Heart right ventricle (tissue), 16 donors: Measurements from ENCODE around the gene IGFLR1. TPM values are rescaled to one million over a fixed set of nuclear protein-coding genes. Genes with fewer than 3 reads are reported as not detected.

Experiments used
- ATAC-seq, 8 donors: fragments of 200-7000 bp; cut with Tn5 transposase; one replicate each; pipeline ENCODE4 v1.9.1; 2020; ENCODE audit warnings: mild to moderate bottlenecking in 8 of 8, moderate library complexity in 8 of 8, moderate number of reproducible peaks in 1 of 8
- DNase-seq, 2 donors: peaks; one replicate each; pipeline ENCODE4 v3.0.0-alpha.2; 2020
- H3K27ac ChIP-seq, 10 donors: fragments of 200-600 bp; sonication (generic) in 2 of 10; one replicate each; pipeline versions ENCODE4 v1.5.0 to v1.8.0; 2020 to 2022; ENCODE audit warnings: mild to moderate bottlenecking in 3 of 10
- H3K27me3 ChIP-seq, 7 donors: fragments of 200-600 bp; one replicate each; pipeline ENCODE4 v1.8.0; 2021 to 2022; ENCODE audit warnings: mild to moderate bottlenecking in 2 of 7
- H3K36me3 ChIP-seq, 9 donors: fragments of 200-600 bp; sonication (generic) in 1 of 9; one replicate each; pipeline versions ENCODE4 v1.5.0 to v1.8.0; 2020 to 2022; ENCODE audit warnings: mild to moderate bottlenecking in 2 of 9
- H3K4me1 ChIP-seq, 9 donors: fragments of 200-600 bp; sonication (generic) in 1 of 9; one replicate each; pipeline versions ENCODE4 v1.5.0 to v1.8.0; 2020 to 2022; ENCODE audit warnings: mild to moderate bottlenecking in 4 of 9
- H3K4me3 ChIP-seq, 10 donors: fragments of 200-600 bp; sonication (generic) in 2 of 10; one replicate each; pipeline versions ENCODE4 v1.5.0 to v1.8.0; 2020 to 2022; ENCODE audit warnings: mild to moderate bottlenecking in 7 of 10, moderate library complexity in 2 of 10
- H3K9me3 ChIP-seq, 11 donors: fragments of 200-600 bp in 10 of 11; sonication (generic) in 2 of 11; one replicate each; pipeline versions ENCODE4 v1.5.0 to v1.8.0; 2013 to 2022; ENCODE audit warnings: mild to moderate bottlenecking in 2 of 11, control low read depth in 1 of 11, moderate library complexity in 1 of 11
- WGBS, 2 donors: extraction: QIAGEN DNeasy Blood & Tissue Kit; methylation state at CpG; one replicate each; pipeline ENCODE4 v1.1.7; 2013; ENCODE audit warnings: inconsistent platforms in 1 of 2; 5-methylcytosine and 5-hydroxymethylcytosine counted together
- intact Hi-C, 10 donors: fragments of 100-400 bp; cut with DNase I; formaldehyde crosslinking; loops; one replicate each; pipeline versions ENCODE4 v1.11.1 to v1.14.2; 2022
- polyA plus RNA-seq, 2 donors: library from polyadenylated mRNA; stranded (reverse); fragments of 200-250 nt; gene quantifications; one replicate each; pipeline ENCODE4 v1.2.3, GENCODE V29; 2013
- total RNA-seq, 10 donors: library from RNA; stranded (reverse); fragmentation: NEBNext Ultra II Directional in 3 of 10; extraction: Animal tissue kit (Norgen Biotek cat#: 25700) in 3 of 10; gene quantifications; one replicate each; pipeline versions ENCODE4 v1.2.1 to v1.2.4, GENCODE V29; 2021 to 2023
- TF ChIP-seq, protein P1 (sequence below), 9 donors: fragments of 200-600 bp; sonication (generic) in 2 of 9; IDR thresholded peaks; one replicate each; pipeline versions ENCODE4 v1.5.0 to v1.8.0; 2021 to 2022; ENCODE audit warnings: antibody characterized with exemption in 9 of 9, mild to moderate bottlenecking in 5 of 9, moderate library complexity in 1 of 9
- donor health status: Arrhythmogenic right ventricular cardiomyopathy.
- donor health status: ischemic (EF 13 %, LVEDD 7.1; RV severe dilation, severe dysfunction).
- donor health status: healthy with polysubstance abuse.
- donor health status: DM: no; HTN: yes; CAD: no.
- donor health status: DM: no; HTN: no; CAD: no.
- donor health status: ischemic (EF 25% LVEDD 6.9; RV normal size, moderate dysfunction).
- donor health status: ischemic (EF 25% LVEDD 5.7; RV mildly dilated, moderate dysfunction).
- donor health status: healthy.
- donor health status: DM: yes; HTN: yes; CAD: no.
- donor health status: Ischemic cardiomyopathy.
- donor health status: ischemic (EF 35%, LVEDD 5.7; RV mildly dilated, moderate dysfunction).
- donor health status: nonischemic (EF 11% LVEDD 7.7; RV severe dilation, severe dysfunction).
- donor health status: DM: yes; HTN: yes; CAD: no.
- donor health status: PGD.
- donor health status: ischemic (EF 29% LVEDD 5.4; RV normal size, mild dysfunction).
- donor health status: nonischemic (EF 23%, LVEDD 6.1; RV moderate dilation, normal function).

The IGFLR1 gene
- total and polyA plus RNA-seq, 12 donors: 1.1 to 17.1 (median 2.5) TPM

DNA sequence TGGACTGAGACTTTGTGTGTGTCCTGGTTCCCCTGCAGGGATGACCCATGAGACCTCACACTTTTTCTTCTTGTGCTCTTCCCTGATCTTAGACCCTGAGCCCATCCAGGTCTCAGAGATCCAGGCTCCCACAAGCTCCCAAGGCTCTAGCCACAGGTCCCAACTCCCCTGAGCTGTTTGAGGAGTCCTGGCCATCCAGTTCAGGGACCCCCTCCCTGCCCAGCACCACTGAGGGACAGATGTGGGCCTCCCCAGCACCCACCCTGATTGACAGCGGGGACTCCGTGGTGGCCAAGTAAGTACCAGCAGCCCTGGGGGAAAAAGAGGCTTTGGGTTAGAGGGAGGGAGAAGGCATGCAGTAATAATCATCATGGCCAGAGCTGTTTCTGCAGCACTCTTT is 17.4 kb upstream of the IGFLR1 start:
- Histone ChIP-seq H3K9me3 (peaks cover 0 to 3% (median 0%) of the 10 kb centered on the region in 11 donors), H3K4me1 (peaks cover 4 to 45% (median 37%) of the 10 kb centered on the region in 9 donors), H3K36me3 (peaks cover 0 to 48% (median 0%) of the 10 kb centered on the region in 9 donors), H3K27me3 (peaks cover 0 to 15% (median 0%) of the 10 kb centered on the region in 7 donors), H3K4me3 (no peak overlapping the region), H3K27ac (peak overlapping the region in 1 of 10 donors; percentile 28)
- ATAC-seq (no peak), DNase-seq (no peak)
- TF ChIP-seq, protein P1, sequence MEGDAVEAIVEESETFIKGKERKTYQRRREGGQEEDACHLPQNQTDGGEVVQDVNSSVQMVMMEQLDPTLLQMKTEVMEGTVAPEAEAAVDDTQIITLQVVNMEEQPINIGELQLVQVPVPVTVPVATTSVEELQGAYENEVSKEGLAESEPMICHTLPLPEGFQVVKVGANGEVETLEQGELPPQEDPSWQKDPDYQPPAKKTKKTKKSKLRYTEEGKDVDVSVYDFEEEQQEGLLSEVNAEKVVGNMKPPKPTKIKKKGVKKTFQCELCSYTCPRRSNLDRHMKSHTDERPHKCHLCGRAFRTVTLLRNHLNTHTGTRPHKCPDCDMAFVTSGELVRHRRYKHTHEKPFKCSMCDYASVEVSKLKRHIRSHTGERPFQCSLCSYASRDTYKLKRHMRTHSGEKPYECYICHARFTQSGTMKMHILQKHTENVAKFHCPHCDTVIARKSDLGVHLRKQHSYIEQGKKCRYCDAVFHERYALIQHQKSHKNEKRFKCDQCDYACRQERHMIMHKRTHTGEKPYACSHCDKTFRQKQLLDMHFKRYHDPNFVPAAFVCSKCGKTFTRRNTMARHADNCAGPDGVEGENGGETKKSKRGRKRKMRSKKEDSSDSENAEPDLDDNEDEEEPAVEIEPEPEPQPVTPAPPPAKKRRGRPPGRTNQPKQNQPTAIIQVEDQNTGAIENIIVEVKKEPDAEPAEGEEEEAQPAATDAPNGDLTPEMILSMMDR (IDR thresholded peaks at IDR 0.05): no peak
- WGBS, 2 donors: 90 to 94% methylated on average over 2 of the region's 2 CpGs
- intact Hi-C loops: loop anchor here in 1 of 10 donors (5.0 kb wide), 1 partner anchor 173 kb away; no protein-coding TSS in a partner anchor

DNA sequence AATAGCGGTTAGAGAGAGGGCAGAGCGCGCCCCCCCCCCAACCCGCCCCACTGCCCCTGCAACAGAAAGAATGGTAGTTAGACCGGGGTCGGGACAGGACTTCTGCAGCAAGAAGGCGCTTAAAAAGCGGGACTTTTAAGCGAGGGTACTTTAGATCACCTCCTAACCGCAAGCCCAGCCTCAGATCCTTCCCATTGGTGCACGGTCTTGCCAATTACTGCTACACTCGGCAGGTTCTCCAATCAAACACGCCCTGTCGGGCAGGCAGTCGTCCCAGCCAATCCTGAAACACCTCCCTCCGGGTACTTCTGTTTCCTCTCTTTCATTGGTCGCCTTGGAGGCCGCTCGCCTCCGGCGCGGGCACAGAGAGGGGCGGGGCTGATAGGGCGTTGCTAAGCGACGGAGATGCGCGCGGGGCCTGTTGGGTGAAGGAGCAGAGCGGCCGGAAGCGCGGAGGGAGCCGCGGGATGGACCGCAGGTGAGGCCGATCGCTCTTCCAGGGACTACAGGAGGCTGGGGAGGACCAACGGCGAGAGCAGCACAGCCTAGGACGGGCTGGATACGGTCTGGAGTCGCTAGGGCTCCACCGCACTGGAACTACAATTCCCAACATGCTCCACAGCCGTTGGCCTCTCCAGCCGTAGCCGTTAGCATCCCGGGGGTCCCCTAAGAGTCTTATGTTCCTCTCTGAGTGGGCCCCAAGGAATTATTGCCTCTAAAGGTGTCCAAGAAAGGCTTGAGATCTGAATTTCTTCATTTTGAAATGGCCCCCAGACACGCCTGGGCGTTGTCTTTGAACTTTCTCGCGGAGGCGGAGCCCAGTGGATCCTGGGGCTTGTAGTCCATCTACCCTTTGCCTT is 15.7 kb upstream of the IGFLR1 start, which contains the start of gene PROSER3:
Gene PROSER3, plus strand, starts transcription at position 428 of the 860 bp plus-strand sequence. Its CDS starts 40 bp downstream, at position 468.
- peak within 1 kb of the TSS; percentile 88 to 99 (median 98) for H3K27ac ChIP-seq
- intact Hi-C loops: loop anchor here in 3 of 10 donors (1.0 to 5.0 kb wide), 3 partner anchors 10 to 174 kb away; partner anchors contain the start of gene LIN37 (in 1 of the 3)
- peaks cover 0 to 48% (median 14%) of the 10 kb centered on the region in 9 donors for H3K36me3 ChIP-seq
- peak within 1 kb of the TSS; percentile 53 to 99 (median 82) for H3K4me3 ChIP-seq
- DNase-seq (peak; percentile 98 to 99), ATAC-seq (peak; percentile 69 to 91 (median 86))
- 0 to 1% methylated on average over 53 of the region's 53 CpGs for WGBS, 2 donors
- peaks cover 4 to 54% (median 37%) of the 10 kb centered on the region in 9 donors for H3K4me1 ChIP-seq
- peaks cover 0 to 15% (median 0%) of the 10 kb centered on the region in 7 donors for H3K27me3 ChIP-seq
- TF ChIP-seq, protein P1 (IDR thresholded peaks at IDR 0.05): no peak
- peaks cover 0 to 3% (median 0%) of the 10 kb centered on the region in 11 donors for H3K9me3 ChIP-seq

DNA sequence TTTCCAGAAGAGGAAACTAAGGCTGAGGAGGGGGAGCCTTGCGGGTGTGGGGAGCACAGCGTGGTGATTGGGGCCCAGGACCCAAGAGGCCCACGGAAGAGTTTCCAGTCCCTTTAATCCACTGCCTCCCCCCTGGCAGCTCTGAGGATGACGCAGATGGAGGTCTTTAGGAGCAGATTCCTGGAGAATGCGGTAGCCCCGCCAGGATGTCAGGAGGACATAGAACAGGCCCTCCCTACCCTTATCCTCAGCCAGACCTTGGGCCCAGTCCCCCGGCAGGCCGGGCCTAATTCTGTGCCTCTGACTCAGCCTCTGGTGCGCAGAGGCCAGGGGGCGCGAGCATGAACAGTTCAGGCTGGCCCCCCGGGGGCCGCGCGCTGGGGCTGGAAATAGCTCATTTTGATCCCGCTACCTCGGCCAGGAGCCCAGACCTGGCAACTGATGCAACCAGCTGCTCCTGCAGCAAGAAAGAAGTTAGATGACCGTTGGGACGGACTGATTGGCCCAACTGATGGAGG is 15.0 kb upstream of the IGFLR1 start:
- ATAC-seq (peak; percentile 63 to 78 (median 72)), DNase-seq (peak; percentile 87 to 90)
- intact Hi-C loops: loop anchor here in 2 of 10 donors (1.0 to 5.0 kb wide), 2 partner anchors 9 to 175 kb away; partner anchors contain the start of gene LIN37 (in 1 of the 2)
- Histone ChIP-seq H3K4me1 (peaks cover 4 to 54% (median 37%) of the 10 kb centered on the region in 9 donors), H3K27me3 (peaks cover 0 to 15% (median 0%) of the 10 kb centered on the region in 7 donors), H3K36me3 (peaks cover 0 to 48% (median 18%) of the 10 kb centered on the region in 9 donors), H3K4me3 (peak overlapping the region; percentile 12 to 99 (median 82)), H3K9me3 (peaks cover 0 to 3% (median 0%) of the 10 kb centered on the region in 11 donors), H3K27ac (peak overlapping the region; percentile 88 to 99 (median 98))
- TF ChIP-seq, protein P1 (IDR thresholded peaks at IDR 0.05): peak in 3 of 9 donors; percentile 16 to 28 (median 19)
- 2 to 3% methylated on average over 19 of the region's 19 CpGs for WGBS, 2 donors
